GM12878 (cell line): ENCODE results near the gene ATG9A. TPM values are rescaled to one million over a fixed set of nuclear protein-coding genes. Genes with fewer than 3 reads are reported as not detected.
A peak's percentile ranks its signal among the peaks of the same experiment; 100 is the strongest.

Experiments
- ATAC-seq: fragments of 200-7000 bp; cut with Tn5 transposase; 3 replicates; pipeline ENCODE4 v1.9.1; 2020; ENCODE audit warnings: mild to moderate bottlenecking, moderate library complexity
- BruUV-seq: library from RNA; stranded (reverse); fragments of 400-500 nt; replicated peaks from 2 replicates; lab custom pipeline; 2021; lab: Mats Ljungman, UMichigan
- CTCF ChIA-PET: fragments of 300-600 bp; sonication (Branson Sonifier 250); formaldehyde crosslinking; extraction: SDS; loops from one replicate; lab custom pipeline; 2021; ENCODE audit warnings: inconsistent platforms; lab: Yijun Ruan, JAX
- POLR2A ChIA-PET: fragments of 350-600 bp; formaldehyde crosslinking; extraction: SDS; loops from one replicate; lab custom pipeline; 2021; ENCODE audit warnings: inconsistent platforms; lab: Charles Lee
- RAD21 ChIA-PET: fragments of 300-600 bp; sonication (Branson Sonifier 250); formaldehyde crosslinking; loops from one replicate; lab custom pipeline; 2023; ENCODE audit warnings: antibody characterized with exemption; ENCODE audit not compliant: unreplicated experiment; lab: Charles Lee
- SMC1A ChIA-PET: fragments of 300-600 bp; sonication (Branson Sonifier 250); formaldehyde crosslinking; loops from one replicate; lab custom pipeline; 2023; ENCODE audit not compliant: unreplicated experiment, uncharacterized antibody; lab: Charles Lee
- DNase-seq: peaks from one replicate; pipeline ENCODE4 v3.0.0-alpha.2; 2011; ENCODE audit warnings: low read depth, low spot score
- FAIRE-seq: peaks from 3 replicates; lab custom pipeline; 2011; peaks lifted over from hg19 to GRCh38; lab: Jason Lieb, UNC
- H2AFZ ChIP-seq: 2 replicates; pipeline ENCODE4 v1.6.0; 2011; ENCODE audit warnings: low read depth, low read length, control low read depth; ENCODE audit not compliant: control insufficient read depth
- H3K27ac ChIP-seq: 2 replicates; pipeline ENCODE4 v1.5.1; 2011; ENCODE audit warnings: control low read depth; ENCODE audit not compliant: control insufficient read depth, insufficient read depth
- H3K27me3 ChIP-seq, 2 experiments: replicated peaks in 1 of 2; 2 replicates each; pipeline versions ENCODE4 v1.6.0 to v1.6.1; 2011; ENCODE audit warnings: low read length in 1 of 2; ENCODE audit not compliant: control insufficient read depth in 2 of 2, insufficient read depth in 2 of 2
- H3K36me3 ChIP-seq, 2 experiments: 2 replicates each; pipeline ENCODE4 v1.5.1; 2011; ENCODE audit warnings: low read length in 1 of 2; ENCODE audit not compliant: control insufficient read depth in 2 of 2, insufficient read depth in 2 of 2
- H3K4me1 ChIP-seq: 2 replicates; pipeline ENCODE4 v1.6.1; 2011; ENCODE audit warnings: mild to moderate bottlenecking, low read length, moderate library complexity, mixed read lengths; ENCODE audit not compliant: control insufficient read depth, insufficient read depth
- H3K4me2 ChIP-seq: 2 replicates; pipeline ENCODE4 v1.6.0; 2011; ENCODE audit warnings: control low read depth; ENCODE audit not compliant: control insufficient read depth, insufficient read depth
- H3K4me3 ChIP-seq: fragments of 200-600 bp; sonication (generic); 2 replicates; pipeline ENCODE4 v1.5.1; 2016
- H3K79me2 ChIP-seq: 2 replicates; pipeline ENCODE4 v1.6.0; 2011; ENCODE audit warnings: low read length; ENCODE audit not compliant: control insufficient read depth, insufficient read depth
- H3K9ac ChIP-seq: 2 replicates; pipeline ENCODE4 v1.8.0; 2011; ENCODE audit warnings: low read length, control low read depth, mixed read lengths; ENCODE audit not compliant: control insufficient read depth, insufficient read depth
- H3K9me3 ChIP-seq: replicated peaks from 3 replicates; pipeline ENCODE4 v1.5.1; 2011; ENCODE audit warnings: mild to moderate bottlenecking, low read length; ENCODE audit not compliant: control insufficient read depth, insufficient read depth
- H4K20me1 ChIP-seq: 2 replicates; pipeline ENCODE4 v1.6.0; 2011; ENCODE audit not compliant: control insufficient read depth, insufficient read depth
- CEBPZ ChIP-seq: fragments of 150-350 bp; IDR thresholded peaks from 2 replicates; pipeline ENCODE4 v1.6.1; 2016; ENCODE audit warnings: low read depth, low read length
- CHD1 ChIP-seq: IDR thresholded peaks from 2 replicates; pipeline ENCODE4 v1.6.1; 2012; ENCODE audit warnings: low read depth, low read length, improper control_type of control experiment
- EED ChIP-seq: sonication (generic); IDR thresholded peaks from 2 replicates; pipeline ENCODE4 v1.6.1; 2016; ENCODE audit warnings: antibody characterized with exemption, low read depth
- EP300 ChIP-seq, 2 experiments: fragments of 150-350 bp in 1 of 2; IDR thresholded peaks; 2 replicates each; pipeline ENCODE4 v1.6.1; 2011 to 2012; ENCODE audit warnings: low read depth in 2 of 2, low read length in 2 of 2, borderline replicate concordance in 1 of 2, improper control_type of control experiment in 1 of 2, inconsistent platforms in 1 of 2; ENCODE audit not compliant: control insufficient read depth in 1 of 2
- ESRRA ChIP-seq: IDR thresholded peaks from 2 replicates; pipeline ENCODE4 v1.6.1; 2012; ENCODE audit warnings: mild to moderate bottlenecking, low read length, improper control_type of control experiment
- FOXK2 ChIP-seq: fragments of 450-650 bp; IDR thresholded peaks from 2 replicates; pipeline ENCODE4 v1.6.1; 2017; ENCODE audit warnings: mild to moderate bottlenecking, moderate library complexity
- NKRF ChIP-seq: fragments of 450-650 bp; conservative IDR thresholded peaks from 2 replicates; pipeline ENCODE4 v1.6.1; 2017; ENCODE audit warnings: mild to moderate bottlenecking, moderate library complexity
- SIX5 ChIP-seq: IDR thresholded peaks from 2 replicates; pipeline ENCODE4 v1.6.1; 2011; ENCODE audit warnings: mild to moderate bottlenecking, low read depth, low read length, moderate library complexity; ENCODE audit not compliant: severe bottlenecking
- ZNF24 ChIP-seq: fragments of 450-650 bp; IDR thresholded peaks from 2 replicates; pipeline ENCODE4 v1.6.1; 2017; ENCODE audit warnings: antibody characterized with exemption, mild to moderate bottlenecking
- WGBS: methylation state at CpG from one replicate; pipeline ENCODE4 v1.1.6; 2016; ENCODE audit warnings: low lambda C conversion rate; ENCODE audit not compliant: insufficient replicate concordance, insufficient coverage; ENCODE audit errors: missing lambda C conversion rate; 5-methylcytosine and 5-hydroxymethylcytosine counted together
- in situ Hi-C: fragments of 300-500 bp; cut with MboI; formaldehyde crosslinking; loops from 9 replicates; pipeline ENCODE4 v1.14.3; 2018; ENCODE audit warnings: mixed read lengths
- intact Hi-C: fragments of 100-400 bp; cut with micrococcal nuclease; formaldehyde crosslinking; loops from one replicate; pipeline ENCODE4 v1.14.2; 2022; ENCODE audit not compliant: unreplicated experiment
- polyA plus RNA-seq, 11 experiments: library from polyadenylated mRNA; depleted of rRNA in 4 of 11; unstranded in 6 of 11; stranded (reverse) in 5 of 11; fragments of >200 nt; fragmentation: Nextera tagmentation in 4 of 11; fragmentation: Illumina TruSeq in 1 of 11; extraction: Ambion mirVana in 4 of 11; extraction: Trizol in 1 of 11; gene quantifications; 1 replicate in 1 of 11; 2 replicates in 10 of 11; pipeline versions ENCODE4 v1.2.1 to v1.2.3, GENCODE V29; 2011 to 2016; ENCODE audit warnings: inconsistent platforms in 2 of 11, missing spikeins in 2 of 11, low read depth in 1 of 11
- total RNA-seq, 4 experiments: library from RNA; depleted of rRNA in 3 of 4; stranded (reverse); fragments of >200 nt in 3 of 4; fragmentation: Illumina TruSeq in 1 of 4; extraction: Trizol in 1 of 4; gene quantifications; 2 replicates each; pipeline versions ENCODE4 v1.2.1 to v1.2.3, GENCODE V29; 2013 to 2021

The ATG9A gene
- total and polyA plus RNA-seq, 10 of the 15 experiments (the other 5 are each of a cell fraction or from before 2014, with no cell fraction given): 0.16 to 37.5 (median 14.6) TPM; not detected in 1

GRCh38 chr2:219218217-219218731, 11.2 kb downstream of the ATG9A start (continued):
- TF ChIP-seq EP300 (IDR thresholded peaks at IDR 0.05; ENCODE audit: borderline replicate concordance in 1 of 2, control insufficient read depth in 1 of 2, low read depth in 2 of 2, low read length in 2 of 2) (no peak), NKRF (peak; percentile 94), ESRRA (no peak), ZNF24 (no peak), SIX5 (no peak)

- H3K9ac ChIP-seq: no peak overlapping the region
- H3K4me1 ChIP-seq: peaks cover 16% of the 10 kb centered on the region
- H3K4me3 ChIP-seq: no peak overlapping the region
- BruUV-seq: no TSS peak
- intact Hi-C loops (no loop called here), in situ Hi-C loops (no loop called here)
- H3K27me3 ChIP-seq: no peaks in the 10 kb centered on the region
- H3K27ac ChIP-seq: no peak overlapping the region
- ChIA-PET POLR2A (interaction anchor here (0.5 to 3.8 kb wide), 6 partner anchors 10 to 40 kb away, joined by 3 to 21 read pairs (median 4); partner anchors contain the start of genes ANKZF1, ATG9A, CNPPD1 and TUBA4B), CTCF (interaction anchor here (0.9 to 3.2 kb wide), 8 partner anchors 10 to 135 kb away, joined by 3 to 14 read pairs (median 4); partner anchors contain the start of gene ZFAND2B), SMC1A (interaction anchor here (0.7 to 2.4 kb wide), 3 partner anchors 10 to 79 kb away, joined by 3 to 9 read pairs (median 7); partner anchors contain the start of gene ZFAND2B), RAD21 (interaction anchor here (1.3 to 2.1 kb wide), 2 partner anchors 10 to 40 kb away, joined by 4 to 7 read pairs; partner anchors contain the start of genes CNPPD1 and ZFAND2B)
- H4K20me1 ChIP-seq: no peaks in the 10 kb centered on the region; the same call in 1 of the 2 replicates
- ATAC-seq (no peak), FAIRE-seq (no peak), DNase-seq (no peak)
- TF ChIP-seq CEBPZ (no peak), EED (no peak), CHD1 (no peak), FOXK2 (no peak)
- 65% methylated on average over 6 of the region's 6 CpGs for WGBS
- peaks cover 14% of the 10 kb centered on the region for H3K79me2 ChIP-seq
- no peaks in the 10 kb centered on the region for H3K9me3 ChIP-seq
- H3K36me3 ChIP-seq: peaks cover 1 to 19% of the 10 kb centered on the region in 2 experiments
- H3K4me2 ChIP-seq: peak overlapping the region; percentile 99
- H2AFZ ChIP-seq: no peak overlapping the region
Observed at GRCh38 chr2:219216535-219216915, 12.9 kb downstream of the ATG9A start.
